Fibroblast of villous mesenchyme (primary cell): ENCODE results near the gene VPS13D. TPM values are rescaled to one million over a fixed set of nuclear protein-coding genes. Genes with fewer than 3 reads are reported as not detected.

Source experiments
- DNase-seq: peaks from one replicate; pipeline ENCODE4 v3.0.0-alpha.2; 2010; ENCODE audit warnings: low read depth
- H3K4me3 ChIP-seq: 2 replicates; pipeline ENCODE4 v1.5.1; 2011; ENCODE audit warnings: low read depth, mild to moderate bottlenecking, low read length
- total RNA-seq: library from RNA; depleted of rRNA; stranded (reverse); fragments of >200 nt; gene quantifications from 2 replicates; pipeline ENCODE4 v1.2.3, GENCODE V29; 2012
- TF ChIP-seq, protein P1 (sequence below): IDR thresholded peaks from 2 replicates; pipeline ENCODE4 v1.5.1; 2012; ENCODE audit warnings: low read depth, mild to moderate bottlenecking, low read length; ENCODE audit not compliant: insufficient read depth

The VPS13D gene
- total RNA-seq, 1 donor = 55.3 TPM

DNA sequence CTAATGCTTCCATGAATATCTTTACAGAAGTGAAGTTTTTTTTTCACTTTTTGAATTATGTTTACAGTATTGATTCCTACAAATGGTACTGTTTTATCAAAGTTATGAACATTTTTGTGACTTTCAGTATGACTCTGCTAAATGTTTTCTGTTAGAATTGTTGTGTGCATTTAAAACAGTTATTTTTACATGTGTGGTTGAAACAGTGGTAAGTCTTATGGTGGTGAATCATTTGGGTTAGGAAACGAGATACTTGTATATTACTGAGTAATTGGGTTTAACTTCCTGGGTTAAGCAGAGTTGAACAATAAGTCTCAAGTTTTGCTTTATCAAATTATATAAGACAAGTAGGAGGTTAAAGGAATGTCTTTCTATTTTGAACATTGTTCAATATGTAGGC is 66.8 kb downstream of the VPS13D start:
- TF ChIP-seq, protein P1, sequence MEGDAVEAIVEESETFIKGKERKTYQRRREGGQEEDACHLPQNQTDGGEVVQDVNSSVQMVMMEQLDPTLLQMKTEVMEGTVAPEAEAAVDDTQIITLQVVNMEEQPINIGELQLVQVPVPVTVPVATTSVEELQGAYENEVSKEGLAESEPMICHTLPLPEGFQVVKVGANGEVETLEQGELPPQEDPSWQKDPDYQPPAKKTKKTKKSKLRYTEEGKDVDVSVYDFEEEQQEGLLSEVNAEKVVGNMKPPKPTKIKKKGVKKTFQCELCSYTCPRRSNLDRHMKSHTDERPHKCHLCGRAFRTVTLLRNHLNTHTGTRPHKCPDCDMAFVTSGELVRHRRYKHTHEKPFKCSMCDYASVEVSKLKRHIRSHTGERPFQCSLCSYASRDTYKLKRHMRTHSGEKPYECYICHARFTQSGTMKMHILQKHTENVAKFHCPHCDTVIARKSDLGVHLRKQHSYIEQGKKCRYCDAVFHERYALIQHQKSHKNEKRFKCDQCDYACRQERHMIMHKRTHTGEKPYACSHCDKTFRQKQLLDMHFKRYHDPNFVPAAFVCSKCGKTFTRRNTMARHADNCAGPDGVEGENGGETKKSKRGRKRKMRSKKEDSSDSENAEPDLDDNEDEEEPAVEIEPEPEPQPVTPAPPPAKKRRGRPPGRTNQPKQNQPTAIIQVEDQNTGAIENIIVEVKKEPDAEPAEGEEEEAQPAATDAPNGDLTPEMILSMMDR = no peak
- DNase-seq = peak; percentile 75
- no peak overlapping the region for H3K4me3 ChIP-seq

DNA sequence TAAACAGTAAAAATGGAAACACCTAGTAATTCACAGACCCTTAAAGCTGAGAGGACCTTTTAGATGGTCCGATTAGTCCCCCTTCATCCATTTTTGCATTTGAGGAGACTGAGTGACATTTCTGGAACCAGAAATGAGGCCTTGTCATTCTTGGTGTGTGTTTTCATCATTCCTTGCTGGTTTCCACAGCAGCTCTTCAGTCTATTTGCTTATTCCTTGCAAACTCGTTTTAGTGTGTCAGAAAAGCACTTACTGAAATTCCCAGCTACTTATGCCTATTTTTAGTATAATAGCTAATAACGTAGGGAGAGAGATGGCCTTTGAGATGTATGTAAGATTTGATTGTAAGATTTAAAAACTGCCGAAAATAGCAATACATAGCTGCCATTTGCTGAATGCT is 70.9 kb downstream of the VPS13D start:
- TF ChIP-seq, protein P1 = no peak
- no peak overlapping the region for H3K4me3 ChIP-seq
- no peak for DNase-seq

DNA sequence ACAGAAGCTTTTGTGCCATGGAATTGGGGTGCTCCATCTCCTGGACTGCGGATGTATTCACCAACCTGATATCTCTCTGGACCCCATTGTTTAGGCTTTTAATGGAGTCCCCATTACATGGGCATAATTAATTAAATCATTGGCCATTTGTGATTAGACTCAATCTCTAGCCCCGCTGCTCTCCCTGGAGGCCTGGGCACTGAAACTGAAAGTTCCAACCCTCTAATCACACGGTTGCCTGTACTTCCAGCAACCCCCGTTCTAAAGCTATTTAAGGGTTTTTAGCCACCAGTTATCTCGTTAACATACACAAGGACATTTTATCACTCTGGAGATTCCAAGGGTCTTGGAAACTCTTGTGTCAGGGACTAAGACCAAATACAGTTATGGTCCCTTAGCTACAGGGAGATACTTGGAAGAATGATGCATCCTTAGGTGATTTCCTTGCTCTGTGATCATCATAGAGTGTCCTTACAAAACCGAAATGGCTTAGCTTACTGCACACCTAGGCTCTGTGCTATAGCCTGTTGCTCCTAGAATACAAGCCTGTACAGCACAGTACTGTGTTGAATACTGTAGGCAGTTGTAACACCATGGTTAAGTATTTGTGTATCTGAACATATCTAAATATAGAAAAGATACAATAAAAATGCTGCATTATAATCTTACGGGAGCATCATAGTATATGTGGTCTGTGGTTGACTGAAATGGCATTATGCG is 71.8 kb downstream of the VPS13D start:
- TF ChIP-seq, protein P1 = no peak
- DNase-seq = no peak
- H3K4me3 ChIP-seq = no peak overlapping the region

DNA sequence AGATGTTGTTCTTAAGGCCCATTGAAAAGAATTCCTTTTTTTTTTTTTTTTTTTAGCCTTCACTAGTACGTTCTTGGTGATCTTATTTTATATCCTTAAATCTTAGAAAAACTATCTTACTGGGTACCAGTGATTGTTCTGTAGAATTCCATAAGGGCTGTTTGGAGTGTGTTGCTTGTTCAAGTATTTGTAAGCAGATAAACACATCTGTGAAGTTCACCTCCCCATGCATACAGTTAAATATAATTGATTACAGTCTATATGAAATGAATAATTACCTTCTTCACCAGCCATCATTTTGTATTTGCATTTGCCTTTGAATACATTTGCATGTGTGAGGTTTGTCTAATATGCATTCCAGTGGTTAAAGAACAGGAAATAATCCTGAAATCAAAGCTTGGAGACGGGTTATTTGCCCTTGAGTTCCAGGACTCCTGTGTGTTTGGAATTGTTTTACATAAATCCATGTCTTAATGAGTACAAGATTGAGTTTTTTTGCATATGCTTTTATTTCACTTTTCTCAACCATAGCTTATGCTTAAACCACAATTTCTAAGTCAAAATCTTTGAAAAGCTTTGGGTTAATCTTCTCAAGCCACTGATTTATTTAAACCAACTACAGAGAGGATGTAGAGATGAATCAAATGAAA is 73.1 kb downstream of the VPS13D start:
- peak; percentile 38 for DNase-seq

DNA sequence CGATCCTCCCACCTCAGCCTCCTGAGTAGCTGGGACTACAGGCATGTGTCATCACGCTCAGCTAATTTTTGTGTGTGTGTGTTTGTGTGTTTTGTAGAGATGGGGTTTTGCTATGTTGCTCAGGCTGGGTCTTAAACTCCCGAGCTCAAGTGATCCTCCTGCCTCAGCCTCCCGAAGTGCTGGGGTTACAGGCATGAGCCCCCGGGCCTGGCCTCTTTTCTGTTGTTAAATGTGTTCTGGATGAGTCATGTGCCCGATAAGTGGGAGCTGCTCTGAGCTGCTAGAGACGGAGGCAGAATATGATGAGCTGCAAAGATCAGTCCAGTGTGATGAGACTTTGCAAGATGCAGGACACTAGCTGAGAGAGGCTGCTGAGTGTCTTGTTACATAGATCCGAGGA is 75.5 kb downstream of the VPS13D start:
- TF ChIP-seq, protein P1 = no peak
- H3K4me3 ChIP-seq = no peak overlapping the region
- peak; percentile 33 for DNase-seq

More for the DNA sequence above, 73.1 kb downstream of the VPS13D start:
- H3K4me3 ChIP-seq = no peak overlapping the region
- TF ChIP-seq, protein P1 = no peak

DNA sequence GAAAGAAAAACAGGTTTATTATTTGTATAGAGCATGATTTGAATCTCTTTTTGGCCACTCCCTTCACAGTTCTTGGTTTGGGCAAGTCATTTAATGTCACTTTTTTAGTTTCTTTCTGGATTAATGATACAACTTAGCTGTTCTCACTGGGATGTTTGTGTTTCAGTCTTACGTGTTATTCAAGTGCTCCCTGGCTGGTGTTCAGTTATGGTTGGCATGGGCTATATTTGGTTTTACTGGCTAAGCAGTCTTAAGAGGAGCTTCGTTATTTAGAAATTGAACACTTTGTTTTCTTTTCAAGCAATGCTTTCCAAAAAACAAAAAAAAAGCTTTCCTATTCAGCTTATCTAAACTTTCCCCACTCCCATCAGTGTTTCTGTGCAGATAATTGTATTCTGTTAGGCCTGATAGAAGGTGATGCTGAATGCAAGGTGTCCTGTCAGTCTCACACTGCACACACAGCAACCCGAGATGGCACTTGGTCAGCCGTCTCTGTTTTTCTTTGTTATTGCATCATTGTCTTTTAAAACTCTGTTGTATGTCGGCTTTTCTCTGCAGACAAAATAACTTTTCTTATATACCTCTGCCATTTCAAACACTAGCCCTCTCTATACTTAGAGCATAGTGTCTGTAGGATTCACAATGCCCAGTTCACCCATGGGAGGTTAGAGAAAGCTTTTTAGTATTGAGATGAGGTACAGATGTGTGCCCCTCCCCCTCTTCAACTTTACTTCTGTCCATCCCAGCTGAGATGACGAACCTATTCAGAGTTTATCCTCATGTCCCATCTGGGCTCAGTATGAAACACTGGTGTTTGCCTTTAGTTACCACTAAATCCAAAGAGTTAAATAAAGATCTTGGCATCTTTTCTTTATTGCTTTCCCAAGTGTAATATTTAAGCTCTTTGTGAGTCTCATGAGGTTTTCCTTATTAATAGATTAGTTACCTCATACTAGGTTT is 80.2 kb downstream of the VPS13D start:
- peak; percentile 37 for DNase-seq
- H3K4me3 ChIP-seq = no peak overlapping the region
- TF ChIP-seq, protein P1 = no peak
